H9 (cell line): ENCODE measurements around the gene RORC. TPM values are rescaled to one million over a fixed set of nuclear protein-coding genes. Genes with fewer than 3 reads are reported as not detected.
"Not testable (repeated sequence)": the region's sequence is repeated elsewhere in the genome, so short reads cannot be mapped to it uniquely, and the experiment has no call there.

ENCODE experiments used
- DNase-seq: peaks from one replicate; pipeline ENCODE4 v3.0.0-alpha.2; 2017
- H2AFZ ChIP-seq: one replicate; pipeline ENCODE4 v1.6.1; 2013; ENCODE audit warnings: mild to moderate bottlenecking, low read length, control low read depth, moderate library complexity
- H2AK5ac ChIP-seq: 2 replicates; pipeline ENCODE4 v1.6.1; 2013; ENCODE audit warnings: low read length, control low read depth, mixed read lengths; ENCODE audit not compliant: insufficient read length
- H2BK120ac ChIP-seq: one replicate; pipeline ENCODE4 v1.6.1; 2013; ENCODE audit warnings: low read depth, mild to moderate bottlenecking, low read length, control low read depth, inconsistent platforms; ENCODE audit not compliant: poor library complexity, severe bottlenecking
- H2BK12ac ChIP-seq: 2 replicates; pipeline ENCODE4 v1.6.1; 2013; ENCODE audit warnings: low read length, control low read depth, mixed read lengths, low read depth; ENCODE audit not compliant: insufficient read length
- H2BK15ac ChIP-seq: 2 replicates; pipeline ENCODE4 v1.6.1; 2013; ENCODE audit warnings: low read depth, low read length, control low read depth
- H2BK20ac ChIP-seq: one replicate; pipeline ENCODE4 v1.6.1; 2013; ENCODE audit warnings: low read depth, mild to moderate bottlenecking, low read length, control low read depth, inconsistent platforms; ENCODE audit not compliant: poor library complexity, severe bottlenecking
- H2BK5ac ChIP-seq: 2 replicates; pipeline ENCODE4 v1.6.1; 2013; ENCODE audit warnings: low read length, control low read depth, mixed read lengths; ENCODE audit not compliant: insufficient read length
- H3K14ac ChIP-seq: 2 replicates; pipeline ENCODE4 v1.6.1; 2013; ENCODE audit warnings: low read length, control low read depth; ENCODE audit not compliant: insufficient read depth
- H3K18ac ChIP-seq: 2 replicates; pipeline ENCODE4 v1.6.1; 2013; ENCODE audit warnings: low read depth, mild to moderate bottlenecking, mixed read lengths, low read length, control low read depth; ENCODE audit not compliant: insufficient read length
- H3K23ac ChIP-seq: 2 replicates; pipeline ENCODE4 v1.6.1; 2013; ENCODE audit warnings: low read length, control low read depth, mixed read lengths, low read depth; ENCODE audit not compliant: insufficient read length
- H3K23me2 ChIP-seq: 2 replicates; pipeline ENCODE4 v1.6.1; 2013; ENCODE audit warnings: low read depth, mild to moderate bottlenecking, mixed read lengths, low read length, control low read depth; ENCODE audit not compliant: insufficient read length, poor library complexity, severe bottlenecking
- H3K27ac ChIP-seq: 2 replicates; pipeline ENCODE4 v1.5.1; 2013; ENCODE audit warnings: low read length, control low read depth, mixed read lengths, low read depth; ENCODE audit not compliant: insufficient read length
- H3K27me3 ChIP-seq: 2 replicates; pipeline ENCODE4 v1.6.1; 2013; ENCODE audit warnings: low read length, control low read depth, inconsistent platforms; ENCODE audit not compliant: insufficient read depth
- H3K4ac ChIP-seq: 2 replicates; pipeline ENCODE4 v1.6.1; 2013; ENCODE audit warnings: low read depth, mild to moderate bottlenecking, control low read depth, inconsistent platforms, low read length, moderate library complexity
- H3K4me1 ChIP-seq: 2 replicates; pipeline ENCODE4 v1.6.1; 2013; ENCODE audit warnings: low read length, control low read depth, inconsistent platforms; ENCODE audit not compliant: insufficient read depth
- H3K4me2 ChIP-seq: 2 replicates; pipeline ENCODE4 v1.6.1; 2013; ENCODE audit warnings: low read length, control low read depth, mixed read lengths; ENCODE audit not compliant: insufficient read length, insufficient read depth
- H3K56ac ChIP-seq: 2 replicates; pipeline ENCODE4 v1.6.1; 2013; ENCODE audit warnings: low read depth, mild to moderate bottlenecking, mixed read lengths, low read length, control low read depth; ENCODE audit not compliant: insufficient read length
- H3K79me1 ChIP-seq: 2 replicates; pipeline ENCODE4 v1.6.1; 2013; ENCODE audit warnings: low read depth, mild to moderate bottlenecking, moderate library complexity, low read length, control low read depth, inconsistent platforms; ENCODE audit not compliant: insufficient read depth, poor library complexity, severe bottlenecking
- H3K79me2 ChIP-seq: 2 replicates; pipeline ENCODE4 v1.6.1; 2013; ENCODE audit warnings: low read length, control low read depth, inconsistent platforms; ENCODE audit not compliant: insufficient read depth
- H3K9ac ChIP-seq: 2 replicates; pipeline ENCODE4 v1.6.1; 2013; ENCODE audit warnings: low read length, control low read depth, mixed read lengths; ENCODE audit not compliant: insufficient read length; ENCODE audit errors: extremely low read depth
- H3K9me3 ChIP-seq: one replicate; pipeline ENCODE4 v1.6.1; 2013; ENCODE audit warnings: low read depth, low read length, inconsistent platforms; ENCODE audit not compliant: control insufficient read depth
- H3T11ph ChIP-seq: one replicate; pipeline ENCODE4 v1.6.1; 2013; ENCODE audit warnings: mild to moderate bottlenecking, low read length, control low read depth, inconsistent platforms
- H4K20me1 ChIP-seq: one replicate; pipeline ENCODE4 v1.6.1; 2013; ENCODE audit not compliant: control insufficient read depth, insufficient read length, insufficient read depth
- H4K5ac ChIP-seq: 2 replicates; pipeline ENCODE4 v1.6.1; 2013; ENCODE audit warnings: low read depth, mild to moderate bottlenecking, mixed read lengths, low read length, control low read depth; ENCODE audit not compliant: insufficient read length
- H4K8ac ChIP-seq: replicated peaks from 2 replicates; pipeline ENCODE4 v1.6.1; 2013; ENCODE audit warnings: low read length, control low read depth, mixed read lengths, low read depth; ENCODE audit not compliant: insufficient read length
- H4K91ac ChIP-seq: 2 replicates; pipeline ENCODE4 v1.6.1; 2013; ENCODE audit warnings: low read depth, mild to moderate bottlenecking, moderate library complexity, mixed read lengths, low read length, control low read depth; ENCODE audit not compliant: insufficient read length
- H3K27ac Mint-ChIP-seq, 3 experiments: 2 replicates in 2 of 3; 3 replicates in 1 of 3; pipeline ENCODE4 v1.8.0; 2020 to 2021; ENCODE audit warnings: mixed read lengths in 3 of 3, mild to moderate bottlenecking in 1 of 3, moderate library complexity in 1 of 3
- H3K27me3 Mint-ChIP-seq: 2 replicates; pipeline ENCODE4 v1.8.0; 2021; ENCODE audit warnings: low read depth, mild to moderate bottlenecking, moderate library complexity, mixed read lengths
- H3K36me3 Mint-ChIP-seq, 3 experiments: 2 replicates in 2 of 3; 3 replicates in 1 of 3; pipeline ENCODE4 v1.8.0; 2020 to 2021; ENCODE audit warnings: low read depth in 3 of 3, mixed read lengths in 3 of 3; ENCODE audit not compliant: insufficient read depth in 1 of 3
- H3K4me1 Mint-ChIP-seq, 2 experiments: 2 replicates each; pipeline ENCODE4 v1.8.0; 2020; ENCODE audit warnings: mixed read lengths in 2 of 2
- H3K4me3 Mint-ChIP-seq, 2 experiments: 2 replicates in 1 of 2; 3 replicates in 1 of 2; pipeline ENCODE4 v1.8.0; 2020 to 2021; ENCODE audit warnings: mild to moderate bottlenecking in 2 of 2, mixed read lengths in 2 of 2, moderate library complexity in 1 of 2
- H3K9me3 Mint-ChIP-seq, 2 experiments: 2 replicates in 1 of 2; 3 replicates in 1 of 2; pipeline ENCODE4 v1.8.0; 2020; ENCODE audit warnings: mild to moderate bottlenecking in 2 of 2, mixed read lengths in 2 of 2, moderate library complexity in 1 of 2
- WGBS: extraction: QIAGEN DNeasy Blood & Tissue Kit; methylation state at CpG from one replicate; pipeline ENCODE4 v1.1.7; 2013; ENCODE audit warnings: missing lambda C conversion rate, low lambda C conversion rate, mixed read lengths; ENCODE audit not compliant: insufficient read length; ENCODE audit errors: extremely low coverage; 5-methylcytosine and 5-hydroxymethylcytosine counted together
- total RNA-seq: library from RNA; stranded (reverse); gene quantifications from 2 replicates; pipeline ENCODE4 v1.2.1, GENCODE V29; 2021

The RORC gene
- total RNA-seq, 1 experiment from 2014 or later = 0.52 TPM

DNA sequence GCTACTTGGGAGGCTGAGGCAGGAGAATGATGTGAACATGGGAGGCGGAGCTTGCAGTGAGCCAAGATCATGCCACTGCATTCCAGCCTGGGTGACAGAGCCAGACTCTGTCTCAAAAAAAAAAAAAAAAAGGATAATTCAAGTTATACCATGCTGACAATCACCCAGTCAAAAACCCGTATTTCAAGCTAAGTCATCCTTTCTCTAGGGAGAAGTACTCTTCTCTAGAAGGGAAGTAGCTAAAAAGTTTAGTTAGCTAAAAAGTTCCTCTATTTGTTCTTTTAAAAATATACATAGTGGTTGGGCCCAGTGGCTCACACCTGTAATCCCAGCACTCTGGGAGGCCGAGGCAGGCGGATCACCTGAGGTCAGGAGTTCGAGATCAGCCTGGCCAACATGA lies 50.9 kb downstream of the RORC start:
- H2AFZ ChIP-seq, H3K56ac ChIP-seq, H3K4ac ChIP-seq, H3K27ac Mint-ChIP-seq, H3K27me3 Mint-ChIP-seq, H2AK5ac ChIP-seq, H3K23me2 ChIP-seq, H3K27ac ChIP-seq, H2BK120ac ChIP-seq, H3K27me3 ChIP-seq, H2BK12ac ChIP-seq, H3K14ac ChIP-seq, H3K23ac ChIP-seq, H3K4me2 ChIP-seq, H2BK5ac ChIP-seq, H4K8ac ChIP-seq, H2BK15ac ChIP-seq, H3K79me2 ChIP-seq, H3K9me3 ChIP-seq, H2BK20ac ChIP-seq, DNase-seq, H3K4me1 Mint-ChIP-seq, H3K9ac ChIP-seq, H3K79me1 ChIP-seq, H4K5ac ChIP-seq, H4K91ac ChIP-seq, H3T11ph ChIP-seq, H3K18ac ChIP-seq, H3K4me1 ChIP-seq, H3K9me3 Mint-ChIP-seq, H4K20me1 ChIP-seq, H3K4me3 Mint-ChIP-seq: not testable (repeated sequence)
- peaks cover 8 to 42% (median 27%) of the 10 kb centered on the region in 3 experiments; a peak in 6 of 7 replicates for H3K36me3 Mint-ChIP-seq
- WGBS = no CpG with 5 or more reads among the region's 5 CpGs
